Pulmonary artery endothelial cell (primary cell): ENCODE data around the gene GPRASP3. TPM values are rescaled to one million over a fixed set of nuclear protein-coding genes. Genes with fewer than 3 reads are reported as not detected.
"Not testable (repeated sequence)": the region's sequence is repeated elsewhere in the genome, so short reads cannot be mapped to it uniquely, and the experiment has no call there.

ENCODE experiments used
- DNase-seq: peaks from one replicate; pipeline ENCODE4 v3.0.0-alpha.2; 2011; ENCODE audit warnings: low read depth, low spot score
- total RNA-seq: library from RNA; depleted of rRNA; stranded (reverse); fragments of >200 nt; gene quantifications from 2 replicates; pipeline ENCODE4 v1.2.3, GENCODE V29; 2014

The GPRASP3 gene, protein sequence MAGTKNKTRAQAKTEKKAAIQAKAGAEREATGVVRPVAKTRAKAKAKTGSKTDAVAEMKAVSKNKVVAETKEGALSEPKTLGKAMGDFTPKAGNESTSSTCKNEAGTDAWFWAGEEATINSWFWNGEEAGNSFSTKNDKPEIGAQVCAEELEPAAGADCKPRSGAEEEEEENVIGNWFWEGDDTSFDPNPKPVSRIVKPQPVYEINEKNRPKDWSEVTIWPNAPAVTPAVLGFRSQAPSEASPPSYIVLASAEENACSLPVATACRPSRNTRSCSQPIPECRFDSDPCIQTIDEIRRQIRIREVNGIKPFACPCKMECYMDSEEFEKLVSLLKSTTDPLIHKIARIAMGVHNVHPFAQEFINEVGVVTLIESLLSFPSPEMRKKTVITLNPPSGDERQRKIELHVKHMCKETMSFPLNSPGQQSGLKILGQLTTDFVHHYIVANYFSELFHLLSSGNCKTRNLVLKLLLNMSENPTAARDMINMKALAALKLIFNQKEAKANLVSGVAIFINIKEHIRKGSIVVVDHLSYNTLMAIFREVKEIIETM
- total RNA-seq = 7.6 and 11.4 TPM in 2 replicates

DNA sequence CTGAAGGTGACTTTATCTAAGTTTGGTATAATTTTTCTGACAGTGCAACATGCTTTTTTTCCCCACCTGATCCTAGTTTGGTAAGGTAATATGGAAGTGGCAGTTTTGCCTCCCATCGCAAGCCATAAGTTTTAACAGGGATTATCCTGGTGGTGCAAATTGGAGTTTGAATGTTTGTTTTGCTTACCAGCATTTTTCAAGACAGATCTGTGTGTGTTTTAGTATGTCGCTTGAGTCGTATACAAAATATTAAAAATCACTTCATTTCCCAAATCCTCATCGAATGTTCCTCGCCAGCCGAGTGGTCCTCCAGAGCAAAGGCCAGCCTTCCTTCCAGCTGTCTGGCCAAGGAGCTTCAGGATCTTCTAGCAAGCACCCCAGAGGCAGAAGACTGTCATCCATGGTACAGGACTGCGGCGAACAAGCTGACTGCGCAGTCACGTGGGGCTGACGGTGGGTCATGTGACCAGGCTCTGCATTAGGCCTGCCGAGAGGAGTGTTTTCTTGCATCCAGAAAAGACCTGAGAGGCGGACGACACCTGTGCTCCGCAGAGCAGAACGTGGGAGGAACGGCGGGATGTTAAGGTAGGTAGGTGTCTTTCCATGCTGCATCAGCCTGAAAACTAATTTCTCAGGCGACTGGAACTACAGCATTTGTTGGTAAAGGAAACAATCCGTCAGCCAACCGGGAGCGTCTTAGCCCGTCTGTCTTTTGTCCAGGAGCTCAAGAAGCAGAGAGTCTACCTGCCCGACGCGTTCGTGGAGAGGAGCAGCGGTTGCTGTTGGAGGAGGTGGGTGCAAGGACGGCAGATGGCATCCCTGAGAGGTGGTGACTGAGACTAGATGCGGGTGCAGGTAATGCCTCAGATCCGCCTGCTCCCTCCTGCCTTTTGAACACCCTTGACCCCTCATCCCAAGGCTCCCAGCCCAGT, at the start of gene GPRASP3:
Gene GPRASP3, plus strand, starts transcription at position 507 of the 932 bp plus-strand sequence. CDS start 28,253 bp downstream, outside the sequence.
- peak; percentile 35 for DNase-seq

DNA sequence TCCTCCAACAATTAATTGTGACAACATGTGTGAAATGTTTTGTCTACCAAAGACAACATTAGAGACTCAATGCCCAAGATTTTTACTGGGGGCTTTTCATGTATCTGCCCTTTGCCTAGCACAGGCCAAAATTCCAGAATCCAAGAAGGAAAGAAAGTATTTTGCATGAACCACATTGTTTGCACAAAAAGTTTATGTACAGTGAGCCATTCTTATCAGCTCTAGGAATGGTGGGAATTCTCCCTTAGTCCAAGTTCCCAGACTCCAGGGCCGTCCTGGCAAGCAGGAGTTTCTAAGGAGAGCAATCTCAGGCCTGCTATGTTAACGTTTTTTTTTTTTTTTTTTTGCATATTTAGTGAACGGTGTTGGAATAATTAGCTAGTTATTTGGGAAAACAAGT, 47.7 kb upstream of the GPRASP3 start:
- DNase-seq = no peak

DNA sequence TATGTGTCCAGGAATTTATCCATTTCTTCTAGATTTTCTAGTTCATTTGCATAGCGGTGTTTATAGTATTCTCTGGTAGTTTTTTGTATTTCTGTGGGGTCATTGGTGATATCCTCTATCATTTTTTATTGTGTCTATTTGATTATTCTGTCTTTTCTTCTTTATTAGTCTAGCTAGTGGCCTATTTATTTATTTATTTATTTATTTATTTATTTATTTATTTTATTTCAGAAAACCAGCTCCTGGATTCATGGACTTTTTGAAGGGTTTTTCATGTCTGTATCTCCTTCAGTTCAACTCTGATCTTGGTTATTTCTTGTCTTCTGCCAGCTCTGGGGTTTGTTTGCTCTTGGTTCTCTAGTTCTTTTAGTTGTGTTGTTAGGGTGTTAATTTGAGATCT, 43.1 kb upstream of the GPRASP3 start:
- DNase-seq = not testable (repeated sequence)

DNA sequence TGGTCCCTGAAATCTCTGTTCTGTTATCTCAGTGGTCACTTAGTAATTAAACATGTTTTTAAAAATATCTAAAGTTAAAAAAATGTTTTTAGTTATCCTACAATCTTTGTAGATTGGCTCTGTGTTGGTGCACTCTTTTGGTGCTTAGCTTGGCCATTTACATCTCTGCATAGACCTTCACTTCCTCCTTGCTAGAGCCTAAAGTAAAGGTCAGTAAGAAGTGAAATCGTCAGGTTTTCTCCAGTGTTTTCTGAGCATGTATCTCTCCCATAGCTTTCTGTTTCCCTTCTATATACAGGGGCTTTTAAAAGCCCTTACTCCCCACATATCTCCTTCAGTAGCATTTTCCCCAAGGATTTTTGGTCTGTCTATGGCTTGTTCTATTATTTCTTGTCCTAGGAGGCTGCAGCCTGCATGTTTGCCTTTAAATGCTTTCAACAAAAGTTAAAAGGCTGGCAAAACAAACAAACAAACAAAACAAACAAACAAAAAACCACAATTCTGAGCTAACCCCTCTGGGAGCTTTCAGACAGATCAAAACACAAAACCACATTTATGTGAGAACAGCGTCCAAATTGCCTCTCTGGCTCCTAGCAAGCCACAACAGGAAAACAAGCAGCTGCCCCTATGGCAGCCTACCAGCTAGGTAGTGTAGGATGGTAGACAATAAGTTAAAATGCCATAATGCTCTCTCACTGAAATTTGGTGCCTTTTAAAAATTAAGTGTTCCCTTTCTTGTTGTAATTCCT, 35.6 kb upstream of the GPRASP3 start:
- DNase-seq = no peak

DNA sequence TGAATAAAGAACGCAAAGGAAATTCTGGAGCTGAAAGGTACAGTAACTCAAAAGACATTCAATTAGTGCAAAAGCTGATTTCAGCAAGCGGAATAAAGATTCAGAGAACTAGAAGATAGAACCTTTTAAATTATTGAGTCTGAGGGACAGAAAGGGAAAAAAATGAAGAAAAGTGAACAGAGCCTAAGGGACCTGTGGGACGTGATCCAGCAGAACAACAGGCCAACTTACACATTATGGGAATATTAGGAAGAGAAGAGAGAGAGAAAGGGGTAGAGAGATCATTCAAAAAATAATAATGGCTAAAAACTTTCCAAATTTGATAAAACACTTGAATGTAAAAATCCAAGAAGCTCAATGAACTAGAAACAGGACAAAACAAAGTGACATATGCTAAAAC, 25.8 kb upstream of the GPRASP3 start:
- DNase-seq = no peak

DNA sequence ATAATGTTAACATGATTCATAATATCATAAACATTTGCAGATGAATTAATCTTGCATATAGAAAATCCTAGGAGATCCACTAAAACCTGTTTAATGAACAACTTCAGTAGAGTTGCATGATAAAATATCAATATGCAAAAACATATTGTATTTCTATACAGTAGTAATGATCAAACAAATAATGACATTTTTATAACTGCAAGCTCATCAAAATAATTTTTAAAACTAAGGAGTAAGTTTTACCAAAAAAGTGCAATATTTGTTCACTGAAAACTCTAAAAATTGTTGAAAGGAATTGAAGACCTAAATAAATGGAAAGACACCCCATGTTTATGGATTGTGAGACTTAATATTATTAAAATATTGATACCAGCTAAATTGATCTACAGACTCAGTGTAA, 24.2 kb upstream of the GPRASP3 start:
- DNase-seq = no peak

DNA sequence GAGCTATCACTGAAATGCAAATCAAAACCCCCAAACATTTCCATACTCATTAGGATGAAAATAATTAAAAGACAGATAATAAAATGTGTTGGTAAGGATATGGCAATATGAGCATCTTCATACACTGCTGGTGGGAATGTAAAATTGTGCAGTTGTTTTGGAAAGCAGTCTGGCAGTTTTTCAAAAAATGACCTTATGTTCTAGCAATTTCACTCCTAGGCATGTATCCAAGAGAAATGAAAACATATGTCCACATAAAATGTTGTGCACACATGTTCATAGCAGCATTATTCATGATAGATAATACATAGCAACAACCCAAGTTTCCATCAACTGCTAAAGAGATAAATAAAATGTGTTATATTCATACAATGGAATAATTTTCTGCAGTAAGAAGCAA, 23.0 kb upstream of the GPRASP3 start:
- DNase-seq = no peak

DNA sequence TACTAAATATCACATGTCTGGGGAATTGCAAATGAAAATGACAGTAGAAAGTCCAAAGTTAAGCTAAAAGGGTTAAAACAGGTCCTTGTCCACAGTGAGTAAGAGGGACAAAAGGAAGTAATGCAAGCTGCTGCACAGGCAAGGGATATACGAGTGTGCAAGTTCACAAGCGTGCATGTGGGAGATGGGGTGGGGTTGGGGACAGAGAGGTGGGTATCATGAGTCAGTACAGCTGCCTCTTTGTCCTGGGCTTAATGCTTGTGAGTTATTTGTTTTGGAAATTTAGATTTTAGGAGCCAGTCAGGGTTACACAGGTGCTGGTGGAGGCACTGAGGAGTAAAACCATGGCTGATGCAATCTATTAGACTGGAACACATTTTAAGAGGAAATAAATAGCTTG, 11.6 kb upstream of the GPRASP3 start:
- no peak for DNase-seq

DNA sequence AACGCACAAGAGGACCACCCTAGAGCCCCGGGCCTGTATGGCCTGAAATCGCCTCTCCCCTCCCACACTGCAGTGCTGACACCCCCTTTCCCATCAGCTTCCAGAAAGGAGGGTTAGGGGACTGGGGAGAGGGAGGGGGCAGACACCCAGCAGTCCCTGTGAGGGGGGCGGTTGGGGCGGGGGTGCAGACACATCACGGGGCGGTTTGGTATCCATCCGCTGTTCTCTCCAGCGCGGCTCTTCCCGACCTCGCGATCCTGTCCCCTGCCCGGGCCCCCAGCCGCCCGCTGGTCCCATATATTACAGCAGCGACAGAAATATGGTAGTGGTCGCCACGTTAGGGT, 8.7 kb upstream of the GPRASP3 start:
- no peak for DNase-seq

DNA sequence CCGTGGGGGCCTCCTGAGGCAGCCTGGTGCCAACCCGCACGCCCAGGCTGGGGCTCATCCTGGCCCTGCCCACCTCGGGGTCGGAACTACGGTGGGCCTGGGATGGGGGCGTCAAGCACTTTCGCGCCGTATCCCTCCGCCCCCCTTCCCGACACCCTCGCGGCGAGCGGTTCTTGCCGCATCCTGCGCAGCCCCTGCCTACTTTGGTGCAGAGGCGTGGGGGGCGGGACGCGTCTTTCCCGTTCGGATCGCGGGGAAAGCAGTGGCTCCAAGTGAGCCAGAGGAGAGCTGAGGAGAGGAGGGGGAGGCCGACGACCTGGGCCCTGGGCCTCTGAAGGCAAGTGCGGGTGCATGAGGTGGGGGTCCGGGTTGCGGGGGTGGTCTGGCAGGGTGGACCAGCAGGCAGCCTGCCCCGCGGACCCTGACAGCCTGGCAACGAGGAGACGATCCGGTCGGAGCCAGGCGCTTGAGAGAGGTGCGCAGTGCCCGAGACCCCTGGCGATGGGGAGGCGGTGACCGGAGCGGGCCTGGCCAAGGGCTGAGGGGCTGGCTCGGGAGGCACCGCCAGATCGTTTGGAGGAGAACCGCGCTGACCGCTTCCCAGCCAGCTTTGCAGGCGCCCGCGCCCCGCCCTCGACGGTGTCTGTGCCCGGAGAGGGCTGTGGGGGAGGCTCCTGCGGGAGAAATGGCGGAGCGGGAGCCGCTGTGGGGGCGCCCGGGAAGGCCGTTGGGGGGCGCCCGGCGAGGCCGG, 8.2 kb upstream of the GPRASP3 start, which contains the start of gene GPRASP2:
Gene GPRASP2, plus strand, starts transcription at position 233 of the 751 bp plus-strand sequence. CDS start 2,422 bp downstream, outside the sequence.
- DNase-seq = no peak

DNA sequence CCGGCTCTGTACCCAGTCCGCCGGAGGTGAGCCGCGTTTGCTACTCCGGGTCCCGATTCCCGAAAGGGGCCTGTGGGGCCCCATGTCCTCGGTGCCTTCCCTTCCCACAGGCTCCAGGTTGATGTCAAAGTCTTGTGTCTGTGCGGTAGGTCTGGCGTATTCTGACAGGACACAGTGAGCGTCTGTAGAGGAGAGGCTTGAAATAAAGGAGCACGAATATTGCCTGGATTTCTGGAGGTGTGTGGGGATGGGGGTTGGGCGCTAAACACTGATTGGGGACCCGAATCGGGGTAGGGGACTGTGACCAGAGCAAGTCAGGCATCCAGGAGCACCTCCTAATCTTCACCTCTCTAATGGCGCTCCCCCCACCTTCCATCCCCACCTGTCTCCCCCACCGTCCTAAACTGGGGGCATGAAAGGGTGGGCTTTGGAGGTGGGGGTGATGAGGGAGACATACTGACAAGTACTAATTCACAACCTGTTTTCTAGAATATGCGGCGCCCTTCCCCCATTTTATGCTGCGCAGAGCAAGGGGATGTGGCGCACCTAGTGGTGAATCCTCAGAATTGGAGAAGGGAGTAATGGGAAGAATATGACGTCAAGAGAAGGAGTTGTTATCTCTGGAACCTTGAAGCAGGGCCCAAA, 7.4 kb upstream of the GPRASP3 start:
- DNase-seq = peak; percentile 7

DNA sequence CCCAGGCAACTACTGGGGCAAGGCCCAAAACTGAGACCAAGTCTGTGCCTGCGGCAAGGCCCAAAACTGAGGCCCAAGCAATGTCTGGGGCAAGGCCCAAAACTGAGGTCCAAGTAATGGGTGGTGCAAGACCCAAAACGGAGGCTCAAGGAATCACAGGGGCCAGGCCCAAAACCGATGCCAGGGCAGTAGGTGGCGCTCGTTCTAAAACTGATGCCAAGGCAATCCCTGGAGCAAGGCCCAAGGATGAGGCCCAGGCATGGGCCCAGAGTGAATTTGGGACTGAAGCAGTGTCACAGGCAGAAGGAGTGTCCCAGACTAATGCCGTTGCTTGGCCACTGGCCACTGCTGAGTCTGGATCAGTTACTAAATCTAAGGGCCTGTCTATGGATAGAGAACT, 5.5 kb upstream of the GPRASP3 start:
- DNase-seq = no peak

DNA sequence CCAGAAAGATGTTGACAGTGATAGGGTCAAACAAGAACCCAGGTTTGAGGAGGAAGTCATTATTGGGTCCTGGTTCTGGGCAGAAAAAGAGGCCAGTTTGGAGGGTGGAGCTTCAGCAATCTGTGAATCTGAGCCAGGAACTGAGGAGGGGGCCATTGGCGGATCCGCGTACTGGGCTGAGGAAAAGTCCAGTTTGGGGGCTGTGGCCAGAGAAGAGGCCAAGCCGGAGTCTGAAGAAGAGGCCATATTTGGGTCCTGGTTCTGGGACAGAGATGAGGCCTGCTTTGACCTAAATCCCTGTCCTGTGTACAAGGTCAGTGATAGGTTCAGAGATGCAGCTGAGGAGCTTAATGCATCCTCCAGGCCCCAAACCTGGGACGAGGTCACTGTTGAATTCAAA, 4.6 kb upstream of the GPRASP3 start:
- no peak for DNase-seq

DNA sequence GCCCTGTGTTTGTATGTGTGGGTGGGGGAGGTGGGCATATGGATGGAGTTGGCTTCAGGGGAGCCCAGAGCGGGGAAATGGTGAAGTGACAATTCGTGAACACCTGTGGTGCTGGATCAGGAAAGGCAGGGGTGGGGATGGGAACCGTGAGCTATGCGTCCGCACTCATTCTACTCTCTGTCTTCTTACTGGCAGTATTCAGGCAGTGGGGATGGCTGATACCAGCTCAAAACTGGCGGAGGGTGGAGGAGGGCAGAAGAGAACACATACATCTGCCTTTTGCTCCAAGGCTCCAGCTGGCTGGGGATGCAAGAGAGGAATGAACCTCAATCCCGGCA, 595 bp downstream of the GPRASP3 start:
- DNase-seq = not testable (repeated sequence)

DNA sequence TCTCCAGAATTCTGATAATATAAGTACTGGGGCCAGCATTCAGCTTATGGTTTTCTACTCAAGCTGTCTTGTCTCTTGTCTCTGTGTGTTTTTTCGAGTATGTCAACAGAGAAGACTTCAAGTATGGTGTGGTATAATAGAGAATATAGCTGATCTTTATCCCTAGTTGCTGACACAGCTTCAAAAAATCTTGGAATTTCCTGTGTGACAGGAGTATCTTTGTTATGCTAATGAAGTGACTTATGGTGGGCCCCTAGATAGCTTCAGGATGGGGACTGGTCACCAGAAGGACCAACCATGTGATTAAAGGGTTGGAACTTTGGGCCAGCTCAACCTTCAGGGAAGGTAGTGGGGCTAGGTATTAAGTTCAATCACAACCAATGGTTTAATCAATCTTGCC, 2.9 kb downstream of the GPRASP3 start:
- DNase-seq = no peak

DNA sequence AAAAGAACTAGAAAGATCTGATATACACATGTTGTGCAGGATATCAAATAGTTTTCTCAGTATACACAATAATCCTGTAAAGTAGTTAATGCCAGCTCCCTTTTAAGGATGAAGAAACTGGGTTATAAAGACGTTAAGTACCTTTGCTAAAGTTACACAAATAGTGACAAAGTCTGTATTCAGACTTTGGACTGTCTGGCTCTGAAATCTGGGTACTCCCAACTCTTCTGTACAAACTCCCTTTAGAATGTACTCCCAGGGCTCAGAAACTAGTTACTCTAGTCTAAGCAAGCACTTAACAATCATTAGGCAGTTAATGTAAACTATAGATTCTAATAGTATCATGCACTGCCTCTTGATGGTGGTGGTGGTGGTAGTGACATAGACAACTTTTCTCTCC, 7.2 kb downstream of the GPRASP3 start:
- no peak for DNase-seq

DNA sequence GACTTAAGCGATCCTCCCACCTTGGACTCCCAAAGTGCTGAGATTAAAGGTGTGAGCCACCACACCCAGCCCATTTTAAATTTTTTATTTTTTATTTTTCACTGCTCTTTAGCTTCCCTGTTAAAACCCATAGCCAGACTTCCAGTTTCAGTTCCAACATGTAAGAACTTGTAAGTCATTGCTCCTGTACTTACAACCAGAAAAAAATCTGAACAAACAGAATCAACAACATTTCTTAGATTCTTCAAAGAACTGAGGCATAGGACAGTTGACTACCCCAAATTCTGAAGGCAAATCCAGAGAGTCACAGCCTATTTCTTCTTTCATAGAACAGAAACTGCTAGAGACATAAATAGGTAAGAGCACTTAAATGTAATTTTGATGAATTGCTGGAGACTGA, 8.1 kb downstream of the GPRASP3 start:
- DNase-seq = no peak

DNA sequence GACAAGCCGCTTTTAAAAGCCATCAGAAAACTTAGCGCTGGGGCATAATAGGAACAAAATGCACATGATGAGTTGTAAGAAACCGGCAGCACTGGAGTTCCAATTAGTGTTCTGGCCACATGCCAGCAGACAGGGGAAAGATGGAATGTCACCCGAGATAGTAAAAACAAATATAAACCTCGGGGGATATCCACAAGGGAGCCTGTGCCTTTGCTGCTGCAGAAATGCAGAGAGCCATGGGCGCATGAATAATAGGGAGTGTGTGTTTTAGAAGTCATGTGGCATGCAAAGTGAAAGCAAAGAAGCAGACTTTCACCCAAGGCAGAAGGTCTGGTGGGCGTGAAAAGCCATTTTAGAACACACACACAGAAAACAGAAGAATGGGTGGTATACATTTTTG, 19.1 kb downstream of the GPRASP3 start:
- no peak for DNase-seq

DNA sequence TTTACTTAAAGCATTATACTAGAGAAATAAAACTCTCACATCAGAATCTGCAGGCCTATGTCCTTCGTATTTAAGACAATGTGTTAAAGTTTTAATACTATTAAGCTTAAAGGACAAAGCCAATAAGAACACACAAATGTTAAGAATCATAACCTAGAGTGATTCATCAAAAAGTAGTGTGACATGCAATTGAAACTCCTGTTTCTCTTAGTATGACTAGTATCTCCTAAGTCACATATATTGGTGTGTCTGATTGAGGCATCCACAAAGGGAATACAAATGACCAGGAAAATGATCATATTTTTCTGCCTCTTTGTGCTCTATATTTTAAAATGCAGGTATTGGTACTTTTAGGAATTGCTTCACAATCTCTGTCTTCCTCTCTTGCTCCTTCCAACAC, 23.8 kb downstream of the GPRASP3 start:
- no peak for DNase-seq

DNA sequence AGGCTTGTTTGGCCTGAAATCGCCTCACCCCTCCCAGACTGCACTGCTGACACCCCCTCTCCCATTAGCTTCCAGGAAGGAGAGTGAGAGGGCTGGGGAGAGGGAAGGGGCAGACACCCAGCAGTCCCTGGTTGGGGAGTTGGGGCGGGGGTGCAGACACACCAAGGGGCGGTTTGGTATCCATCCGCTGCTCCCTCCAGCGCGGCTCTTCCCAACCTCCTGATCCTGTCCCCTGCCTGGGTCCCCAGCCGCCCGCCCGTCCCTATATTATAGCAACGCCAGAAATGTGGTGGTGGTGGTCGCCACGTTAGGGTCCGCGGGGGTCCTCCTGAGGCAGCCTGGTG, 24.9 kb downstream of the GPRASP3 start:
- DNase-seq = no peak
